K562 (cell line): Measurements from ENCODE around the gene VWA1. TPM values are rescaled to one million over a fixed set of nuclear protein-coding genes. Genes with fewer than 3 reads are reported as not detected.
A peak's percentile ranks its signal among the peaks of the same experiment; 100 is the strongest.

Experiments used
- CBX3 ChIP-seq, 2 experiments: IDR thresholded peaks; 1 replicate in 1 of 2; 2 replicates in 1 of 2; pipeline ENCODE4 v1.6.1; 2012; ENCODE audit warnings: inconsistent platforms in 2 of 2, low read length in 2 of 2, borderline replicate concordance in 1 of 2, control low read depth in 1 of 2
- CHD1 ChIP-seq: fragments of 200-600 bp; sonication (generic); IDR thresholded peaks from one replicate; pipeline ENCODE4 v1.6.1; 2012; ENCODE audit warnings: mild to moderate bottlenecking, moderate library complexity, low read length, inconsistent platforms
- GABPB1 ChIP-seq: sonication (generic); formaldehyde crosslinking; IDR thresholded peaks from 2 replicates; pipeline ENCODE4 v1.8.0; 2022; ENCODE audit warnings: mild to moderate bottlenecking, missing genetic modification reagents
- HEY1 ChIP-seq: fragments of 250-450 bp; sonication (Bioruptor Pico); IDR thresholded peaks from 2 replicates; pipeline ENCODE4 v1.5.0; 2020; ENCODE audit warnings: mild to moderate bottlenecking, moderate library complexity, borderline replicate concordance
- HMGN3 ChIP-seq: IDR thresholded peaks from 2 replicates; pipeline ENCODE4 v1.6.1; 2011; ENCODE audit warnings: borderline replicate concordance, low read depth, mild to moderate bottlenecking, mixed read lengths, low read length; ENCODE audit not compliant: insufficient read length; ENCODE audit errors: extremely low read depth
- KLF13 ChIP-seq: fragments of 450-650 bp; IDR thresholded peaks from 2 replicates; pipeline ENCODE4 v1.6.1; 2016; ENCODE audit warnings: missing genetic modification characterization, low read depth, mild to moderate bottlenecking, missing compliant biosample characterization, moderate library complexity, borderline replicate concordance
- MBD2 ChIP-seq: sonication (generic); IDR thresholded peaks from 2 replicates; pipeline ENCODE4 v1.6.1; 2016; ENCODE audit warnings: low read depth, borderline replicate concordance
- POLR2G ChIP-seq: fragments of 200-400 bp; formaldehyde crosslinking; IDR thresholded peaks from 2 replicates; pipeline ENCODE4 v1.6.1; 2017; ENCODE audit warnings: low read depth, mild to moderate bottlenecking, antibody characterized with exemption, low read length, moderate library complexity
- RBFOX2 ChIP-seq: fragments of 200-400 bp; formaldehyde crosslinking; IDR thresholded peaks from 2 replicates; pipeline ENCODE4 v1.6.1; 2017; ENCODE audit warnings: low read depth, mild to moderate bottlenecking, low read length, moderate library complexity
- ZNF589 ChIP-seq: fragments of 200-800 bp; sonication (Bioruptor generic); IDR thresholded peaks from 2 replicates; pipeline ENCODE4 v1.6.1; 2016; ENCODE audit warnings: low read depth, missing genetic modification characterization, missing compliant biosample characterization
- ZNF717 ChIP-seq: fragments of 250-450 bp; sonication (Bioruptor Pico); IDR thresholded peaks from 2 replicates; pipeline ENCODE4 v1.5.0; 2021
- ZNF79 ChIP-seq: fragments of 250-450 bp; sonication (Bioruptor Pico); IDR thresholded peaks from 2 replicates; pipeline ENCODE4 v1.4.0; 2020; ENCODE audit warnings: low read depth, mild to moderate bottlenecking, moderate library complexity
- polyA plus RNA-seq, 8 experiments: library from polyadenylated mRNA; depleted of rRNA in 4 of 8; stranded (reverse) in 5 of 8; unstranded in 3 of 8; fragments of >200 nt; fragmentation: Nextera tagmentation in 2 of 8; fragmentation: Illumina TruSeq in 1 of 8; extraction: Ambion mirVana in 2 of 8; extraction: Trizol in 1 of 8; gene quantifications; 2 replicates each; pipeline versions ENCODE4 v1.2.1 to v1.2.3, GENCODE V29; 2011 to 2014; ENCODE audit warnings: inconsistent platforms in 1 of 8, missing spikeins in 1 of 8
- total RNA-seq, 7 experiments: library from RNA; depleted of rRNA in 6 of 7; stranded (reverse); fragments of >200 nt in 6 of 7; fragmentation: Illumina TruSeq in 2 of 7; extraction: Trizol in 2 of 7; gene quantifications; 2 replicates each; pipeline versions ENCODE4 v1.2.1 to v1.2.3, GENCODE V29; 2011 to 2021; ENCODE audit warnings: low replicate concordance in 1 of 7
- TF ChIP-seq, protein P1 (sequence below), 2 experiments: fragments of 450-650 bp in 1 of 2; sonication (generic) in 1 of 2; formaldehyde crosslinking in 1 of 2; IDR thresholded peaks in 1 of 2; conservative IDR thresholded peaks in 1 of 2; 2 replicates each; pipeline versions ENCODE4 v1.6.1 to v1.8.1; 2016 to 2023; ENCODE audit warnings: mild to moderate bottlenecking in 2 of 2, moderate library complexity in 2 of 2, inconsistent platforms in 1 of 2, missing genetic modification reagents in 1 of 2
- TF ChIP-seq, protein P2 (sequence below): sonication (generic); formaldehyde crosslinking; IDR thresholded peaks from 2 replicates; pipeline ENCODE4 v1.8.0; 2022; ENCODE audit warnings: mild to moderate bottlenecking, missing genetic modification reagents

VWA1 gene
- total and polyA plus RNA-seq, 9 of the 15 experiments (the other 6 are each of a cell fraction or from before 2014, with no cell fraction given): 0.01 to 6.4 (median 0.85) TPM

DNA sequence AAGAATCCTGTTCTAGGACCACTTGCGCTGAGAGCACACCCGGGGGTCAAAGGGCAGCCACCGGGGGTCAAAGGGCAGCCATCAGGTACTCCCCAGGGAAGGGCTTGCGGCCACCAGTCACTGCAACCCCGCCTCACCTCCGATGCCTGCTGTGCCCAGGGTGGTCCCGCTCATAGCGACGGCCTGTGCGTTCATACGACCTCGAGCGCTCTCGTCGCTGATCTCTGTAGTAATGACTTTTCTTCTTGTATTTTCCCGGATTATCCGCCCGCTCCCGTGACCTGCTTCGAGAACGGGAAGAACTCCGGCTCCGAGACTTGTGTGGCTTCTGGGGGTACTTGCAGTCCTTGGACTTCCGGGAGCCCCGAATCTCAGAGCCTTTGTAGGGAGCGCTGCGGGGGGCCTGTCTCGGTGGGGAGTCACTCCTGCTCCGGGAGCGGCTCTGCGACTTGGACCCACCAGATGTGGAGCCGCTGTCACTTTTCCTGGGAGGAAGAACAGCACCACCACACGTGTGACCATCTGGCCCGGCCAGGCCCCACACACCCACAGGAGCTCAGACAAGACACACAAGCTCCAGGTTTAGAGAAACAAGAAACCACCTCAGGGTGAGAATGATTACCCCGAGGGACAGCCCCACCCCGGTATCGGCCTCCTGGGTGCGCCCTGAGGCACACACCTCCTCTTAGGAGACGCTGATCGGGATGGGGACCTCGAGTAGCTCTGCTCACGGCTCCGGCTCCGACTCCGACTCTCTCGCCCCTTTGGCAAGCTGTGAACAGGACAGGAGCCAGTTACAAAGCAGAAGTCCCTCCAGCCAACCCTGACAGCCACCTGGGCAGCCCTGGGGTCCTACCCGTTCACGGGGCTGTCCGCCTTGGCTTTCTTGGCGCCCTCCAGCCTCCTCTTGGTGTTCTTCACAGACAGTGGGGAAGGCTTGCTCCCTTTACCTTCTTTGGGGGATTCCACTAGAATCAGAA is 48.1 kb upstream of the VWA1 start (continued):
- TF ChIP-seq, protein P1, sequence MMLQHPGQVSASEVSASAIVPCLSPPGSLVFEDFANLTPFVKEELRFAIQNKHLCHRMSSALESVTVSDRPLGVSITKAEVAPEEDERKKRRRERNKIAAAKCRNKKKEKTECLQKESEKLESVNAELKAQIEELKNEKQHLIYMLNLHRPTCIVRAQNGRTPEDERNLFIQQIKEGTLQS (IDR thresholded peaks at IDR 0.05): no peak
- TF ChIP-seq, protein P1 (CRISPR knock-in tag; conservative IDR thresholded peaks at IDR 0.05): no peak
- TF ChIP-seq CHD1 (no peak), ZNF79 (CRISPR knock-in tag) (no peak), ZNF717 (CRISPR knock-in tag) (no peak), KLF13 (tag) (no peak), HMGN3 (no peak), MBD2 (no peak), ZNF589 (CRISPR knock-in tag) (no peak), POLR2G (peak; percentile 55; the same call in 1 of the 2 replicates), CBX3 (IDR thresholded peaks at IDR 0.05; ENCODE audit: borderline replicate concordance in 1 of 2, low read length in 2 of 2) (no peak), RBFOX2 (peak; percentile 67), GABPB1 (CRISPR knock-in tag) (peak; percentile 5; the same call in 1 of the 2 replicates), HEY1 (CRISPR knock-in tag) (no peak)
- TF ChIP-seq, protein P2, sequence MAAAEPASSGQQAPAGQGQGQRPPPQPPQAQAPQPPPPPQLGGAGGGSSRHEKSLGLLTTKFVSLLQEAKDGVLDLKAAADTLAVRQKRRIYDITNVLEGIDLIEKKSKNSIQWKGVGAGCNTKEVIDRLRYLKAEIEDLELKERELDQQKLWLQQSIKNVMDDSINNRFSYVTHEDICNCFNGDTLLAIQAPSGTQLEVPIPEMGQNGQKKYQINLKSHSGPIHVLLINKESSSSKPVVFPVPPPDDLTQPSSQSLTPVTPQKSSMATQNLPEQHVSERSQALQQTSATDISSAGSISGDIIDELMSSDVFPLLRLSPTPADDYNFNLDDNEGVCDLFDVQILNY: no peak
